WTC11 (cell line): ENCODE measurements around the gene HOXD8. TPM values are rescaled to one million over a fixed set of nuclear protein-coding genes. Genes with fewer than 3 reads are reported as not detected.

ENCODE experiments used
- ATAC-seq: fragments of 200-7000 bp; cut with Tn5 transposase; 2 replicates; pipeline ENCODE4 v1.10.0; 2021; ENCODE audit warnings: mild to moderate bottlenecking, moderate library complexity
- CTCF ChIA-PET: fragments of 300-600 bp; sonication (Branson Sonifier 250); formaldehyde crosslinking; loops from one replicate; lab custom pipeline; 2021; ENCODE audit warnings: antibody characterized with exemption; lab: Charles Lee
- POLR2A ChIA-PET: fragments of 350-600 bp; sonication (Branson Sonifier 250); formaldehyde crosslinking; loops from one replicate; lab custom pipeline; 2021; ENCODE audit warnings: antibody characterized with exemption; lab: Charles Lee
- DNase-seq: peaks from one replicate; pipeline ENCODE4 v3.0.0; 2021; ENCODE audit warnings: low spot score
- H3K27ac Mint-ChIP-seq: 2 replicates; pipeline ENCODE4 v1.8.0; 2021; ENCODE audit warnings: mixed read lengths
- H3K27me3 Mint-ChIP-seq: 2 replicates; pipeline ENCODE4 v1.8.0; 2021; ENCODE audit warnings: low read depth, mild to moderate bottlenecking, moderate library complexity, mixed read lengths
- H3K36me3 Mint-ChIP-seq: 2 replicates; pipeline ENCODE4 v1.8.0; 2021; ENCODE audit warnings: mixed read lengths
- H3K4me1 Mint-ChIP-seq: 2 replicates; pipeline ENCODE4 v1.8.0; 2022; ENCODE audit warnings: mixed read lengths
- H3K4me3 Mint-ChIP-seq: 2 replicates; pipeline ENCODE4 v1.8.0; 2021; ENCODE audit warnings: mild to moderate bottlenecking, moderate library complexity, mixed read lengths
- H3K9me3 Mint-ChIP-seq: 2 replicates; pipeline ENCODE4 v1.8.0; 2021; ENCODE audit warnings: mixed read lengths
- ATF1 ChIP-seq: sonication (generic); formaldehyde crosslinking; IDR thresholded peaks from 2 replicates; pipeline ENCODE4 v1.8.1; 2023; ENCODE audit warnings: mild to moderate bottlenecking, moderate library complexity, missing genetic modification reagents
- ATF6 ChIP-seq: sonication (generic); formaldehyde crosslinking; IDR thresholded peaks from 2 replicates; pipeline ENCODE4 v1.8.1; 2023; ENCODE audit warnings: mild to moderate bottlenecking, missing genetic modification reagents
- E2F5 ChIP-seq: sonication (generic); formaldehyde crosslinking; IDR thresholded peaks from 2 replicates; pipeline ENCODE4 v1.8.1; 2022; ENCODE audit warnings: mild to moderate bottlenecking, moderate library complexity, missing genetic modification reagents
- ESRRA ChIP-seq: sonication (generic); formaldehyde crosslinking; IDR thresholded peaks from 2 replicates; pipeline ENCODE4 v1.8.1; 2022; ENCODE audit warnings: mild to moderate bottlenecking, missing genetic modification reagents, borderline replicate concordance
- FOXJ3 ChIP-seq: sonication (generic); formaldehyde crosslinking; IDR thresholded peaks from 2 replicates; pipeline ENCODE4 v1.9.0; 2021; ENCODE audit warnings: missing genetic modification reagents, mild to moderate bottlenecking, borderline replicate concordance
- FOXK1 ChIP-seq: sonication (generic); formaldehyde crosslinking; IDR thresholded peaks from 2 replicates; pipeline ENCODE4 v1.8.0; 2022; ENCODE audit warnings: mild to moderate bottlenecking, moderate library complexity, missing genetic modification reagents
- IRF1 ChIP-seq: sonication (generic); formaldehyde crosslinking; IDR thresholded peaks from 2 replicates; pipeline ENCODE4 v1.8.0; 2023; ENCODE audit warnings: missing genetic modification reagents
- JUN ChIP-seq: sonication (generic); formaldehyde crosslinking; IDR thresholded peaks from 2 replicates; pipeline ENCODE4 v1.8.0; 2023; ENCODE audit warnings: mild to moderate bottlenecking, missing genetic modification reagents
- MYBL2 ChIP-seq: sonication (generic); formaldehyde crosslinking; IDR thresholded peaks from 2 replicates; pipeline ENCODE4 v1.8.1; 2023; ENCODE audit warnings: mild to moderate bottlenecking, moderate library complexity, missing genetic modification reagents
- NFATC4 ChIP-seq: fragments of 250-450 bp; sonication (Bioruptor Pico); IDR thresholded peaks from 2 replicates; pipeline ENCODE4 v1.9.0; 2021; ENCODE audit warnings: mild to moderate bottlenecking
- OVOL2 ChIP-seq: fragments of 250-450 bp; sonication (Bioruptor Pico); IDR thresholded peaks from 2 replicates; pipeline ENCODE4 v1.9.0; 2021; ENCODE audit warnings: mild to moderate bottlenecking, borderline replicate concordance
- PREB ChIP-seq: sonication (generic); formaldehyde crosslinking; IDR thresholded peaks from 2 replicates; pipeline ENCODE4 v1.8.1; 2022; ENCODE audit warnings: mild to moderate bottlenecking, missing genetic modification reagents, moderate library complexity, borderline replicate concordance
- TEAD1 ChIP-seq: sonication (generic); formaldehyde crosslinking; IDR thresholded peaks from 2 replicates; pipeline ENCODE4 v1.8.0; 2022; ENCODE audit warnings: mild to moderate bottlenecking, missing genetic modification reagents
- TP53 ChIP-seq: sonication (generic); formaldehyde crosslinking; IDR thresholded peaks from 2 replicates; pipeline ENCODE4 v1.8.1; 2023; ENCODE audit warnings: mild to moderate bottlenecking, missing genetic modification reagents
- ZMAT4 ChIP-seq: fragments of 250-450 bp; sonication (Bioruptor Pico); IDR thresholded peaks from 2 replicates; pipeline ENCODE4 v1.9.0; 2021; ENCODE audit warnings: mild to moderate bottlenecking
- ZNF219 ChIP-seq: sonication (generic); formaldehyde crosslinking; IDR thresholded peaks from 2 replicates; pipeline ENCODE4 v1.8.0; 2023; ENCODE audit warnings: missing genetic modification reagents, mild to moderate bottlenecking, borderline replicate concordance
- ZNF232 ChIP-seq: sonication (generic); formaldehyde crosslinking; IDR thresholded peaks from 2 replicates; pipeline ENCODE4 v1.8.0; 2022; ENCODE audit warnings: mild to moderate bottlenecking, missing genetic modification reagents
- ZNF423 ChIP-seq: fragments of 250-450 bp; sonication (Bioruptor Pico); IDR thresholded peaks from 2 replicates; pipeline ENCODE4 v2.1.2; 2022; ENCODE audit warnings: mild to moderate bottlenecking, moderate library complexity
- total RNA-seq: library from RNA; stranded (reverse); gene quantifications from 3 replicates; pipeline ENCODE4 v1.2.3, GENCODE V29; 2021
- TF ChIP-seq, protein P1 (sequence below): sonication (generic); formaldehyde crosslinking; IDR thresholded peaks from 2 replicates; pipeline ENCODE4 v1.8.1; 2022; ENCODE audit warnings: low read depth, mild to moderate bottlenecking, moderate library complexity, missing genetic modification reagents, borderline replicate concordance
- TF ChIP-seq, protein P2 (sequence below): fragments of 250-450 bp; sonication (Bioruptor Pico); IDR thresholded peaks from 2 replicates; pipeline ENCODE4 v1.9.0; 2021; ENCODE audit warnings: mild to moderate bottlenecking, borderline replicate concordance
- TF ChIP-seq, protein P3 (sequence below): sonication (generic); formaldehyde crosslinking; IDR thresholded peaks from 2 replicates; pipeline ENCODE4 v1.8.0; 2022; ENCODE audit warnings: mild to moderate bottlenecking, missing genetic modification reagents

Gene HOXD8
- total RNA-seq, 1 experiment from 2014 or later = not detected

- no peak for TF ChIP-seq NFATC4 (CRISPR knock-in tag)
- no peak for TF ChIP-seq ZNF232
- TF ChIP-seq TP53 (CRISPR knock-in tag) = no peak
- TF ChIP-seq ESRRA (CRISPR knock-in tag) = no peak
Measured at GRCh38 chr2:176090862-176091261, 38.6 kb upstream of the HOXD8 start (continued).

GRCh38 chr2:176091329-176092258 lies 37.9 kb upstream of the HOXD8 start:
- H3K4me1 Mint-ChIP-seq = peaks cover 56% of the 10 kb centered on the region
- ChIA-PET POLR2A (no interaction called here), CTCF (interaction anchor here (0.9 to 1.2 kb wide), 2 partner anchors 12 to 13 kb away, joined by 3 to 10 read pairs; no protein-coding TSS in a partner anchor)
- DNase-seq (no peak), ATAC-seq (peak; percentile 1; the same call in 1 of the 2 replicates)
- no peak overlapping the region for H3K27ac Mint-ChIP-seq
- H3K36me3 Mint-ChIP-seq = peaks cover 9% of the 10 kb centered on the region
- H3K9me3 Mint-ChIP-seq = no peaks in the 10 kb centered on the region
- H3K4me3 Mint-ChIP-seq = peak overlapping the region; percentile 61
- peaks cover 97% of the 10 kb centered on the region for H3K27me3 Mint-ChIP-seq
- TF ChIP-seq FOXJ3 (CRISPR knock-in tag) = no peak
- no peak for TF ChIP-seq ZNF423 (CRISPR knock-in tag)
- no peak for TF ChIP-seq FOXK1 (CRISPR knock-in tag)
- TF ChIP-seq ATF6 (CRISPR knock-in tag) = no peak
- TF ChIP-seq, protein P1, sequence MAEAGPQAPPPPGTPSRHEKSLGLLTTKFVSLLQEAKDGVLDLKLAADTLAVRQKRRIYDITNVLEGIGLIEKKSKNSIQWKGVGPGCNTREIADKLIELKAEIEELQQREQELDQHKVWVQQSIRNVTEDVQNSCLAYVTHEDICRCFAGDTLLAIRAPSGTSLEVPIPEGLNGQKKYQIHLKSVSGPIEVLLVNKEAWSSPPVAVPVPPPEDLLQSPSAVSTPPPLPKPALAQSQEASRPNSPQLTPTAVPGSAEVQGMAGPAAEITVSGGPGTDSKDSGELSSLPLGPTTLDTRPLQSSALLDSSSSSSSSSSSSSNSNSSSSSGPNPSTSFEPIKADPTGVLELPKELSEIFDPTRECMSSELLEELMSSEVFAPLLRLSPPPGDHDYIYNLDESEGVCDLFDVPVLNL = no peak
- TF ChIP-seq ZMAT4 (CRISPR knock-in tag) = no peak
- TF ChIP-seq ZNF219 (CRISPR knock-in tag) = no peak
- TF ChIP-seq JUN (CRISPR knock-in tag) = no peak
- TF ChIP-seq ATF1 = no peak
- TF ChIP-seq MYBL2 = no peak
- TF ChIP-seq, protein P2, sequence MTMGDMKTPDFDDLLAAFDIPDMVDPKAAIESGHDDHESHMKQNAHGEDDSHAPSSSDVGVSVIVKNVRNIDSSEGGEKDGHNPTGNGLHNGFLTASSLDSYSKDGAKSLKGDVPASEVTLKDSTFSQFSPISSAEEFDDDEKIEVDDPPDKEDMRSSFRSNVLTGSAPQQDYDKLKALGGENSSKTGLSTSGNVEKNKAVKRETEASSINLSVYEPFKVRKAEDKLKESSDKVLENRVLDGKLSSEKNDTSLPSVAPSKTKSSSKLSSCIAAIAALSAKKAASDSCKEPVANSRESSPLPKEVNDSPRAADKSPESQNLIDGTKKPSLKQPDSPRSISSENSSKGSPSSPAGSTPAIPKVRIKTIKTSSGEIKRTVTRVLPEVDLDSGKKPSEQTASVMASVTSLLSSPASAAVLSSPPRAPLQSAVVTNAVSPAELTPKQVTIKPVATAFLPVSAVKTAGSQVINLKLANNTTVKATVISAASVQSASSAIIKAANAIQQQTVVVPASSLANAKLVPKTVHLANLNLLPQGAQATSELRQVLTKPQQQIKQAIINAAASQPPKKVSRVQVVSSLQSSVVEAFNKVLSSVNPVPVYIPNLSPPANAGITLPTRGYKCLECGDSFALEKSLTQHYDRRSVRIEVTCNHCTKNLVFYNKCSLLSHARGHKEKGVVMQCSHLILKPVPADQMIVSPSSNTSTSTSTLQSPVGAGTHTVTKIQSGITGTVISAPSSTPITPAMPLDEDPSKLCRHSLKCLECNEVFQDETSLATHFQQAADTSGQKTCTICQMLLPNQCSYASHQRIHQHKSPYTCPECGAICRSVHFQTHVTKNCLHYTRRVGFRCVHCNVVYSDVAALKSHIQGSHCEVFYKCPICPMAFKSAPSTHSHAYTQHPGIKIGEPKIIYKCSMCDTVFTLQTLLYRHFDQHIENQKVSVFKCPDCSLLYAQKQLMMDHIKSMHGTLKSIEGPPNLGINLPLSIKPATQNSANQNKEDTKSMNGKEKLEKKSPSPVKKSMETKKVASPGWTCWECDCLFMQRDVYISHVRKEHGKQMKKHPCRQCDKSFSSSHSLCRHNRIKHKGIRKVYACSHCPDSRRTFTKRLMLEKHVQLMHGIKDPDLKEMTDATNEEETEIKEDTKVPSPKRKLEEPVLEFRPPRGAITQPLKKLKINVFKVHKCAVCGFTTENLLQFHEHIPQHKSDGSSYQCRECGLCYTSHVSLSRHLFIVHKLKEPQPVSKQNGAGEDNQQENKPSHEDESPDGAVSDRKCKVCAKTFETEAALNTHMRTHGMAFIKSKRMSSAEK = no peak
- no peak for TF ChIP-seq TEAD1 (CRISPR knock-in tag)
- no peak for TF ChIP-seq E2F5
- no peak for TF ChIP-seq OVOL2 (CRISPR knock-in tag)
- TF ChIP-seq, protein P3, sequence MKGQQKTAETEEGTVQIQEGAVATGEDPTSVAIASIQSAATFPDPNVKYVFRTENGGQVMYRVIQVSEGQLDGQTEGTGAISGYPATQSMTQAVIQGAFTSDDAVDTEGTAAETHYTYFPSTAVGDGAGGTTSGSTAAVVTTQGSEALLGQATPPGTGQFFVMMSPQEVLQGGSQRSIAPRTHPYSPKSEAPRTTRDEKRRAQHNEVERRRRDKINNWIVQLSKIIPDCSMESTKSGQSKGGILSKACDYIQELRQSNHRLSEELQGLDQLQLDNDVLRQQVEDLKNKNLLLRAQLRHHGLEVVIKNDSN (CRISPR knock-in tag) = no peak
- TF ChIP-seq IRF1 (CRISPR knock-in tag) = no peak
- TF ChIP-seq PREB (CRISPR knock-in tag) = no peak
